NOMO-1 treated with dmso at 0.1 percent for 144 hours (cell line): Measurements from ENCODE around the gene GOLGA2.
"Not testable (repeated sequence)": the region's sequence is repeated elsewhere in the genome, so short reads cannot be mapped to it uniquely, and the experiment has no call there.

Experiments
- DNase-seq: peaks from one replicate; lab custom pipeline; 2025; ENCODE audit not compliant: unreplicated experiment; lab: John Stamatoyannopoulos, UW

The GOLGA2 gene

GRCh38 chr9:128244091-128244836 lies 31.5 kb downstream of the GOLGA2 start:
- no peak for DNase-seq

- no peak for DNase-seq
These were observed 32.4 kb downstream of the GOLGA2 start for GRCh38 chr9:128243215-128244018.

- DNase-seq = no peak
These were observed 33.0 kb downstream of the GOLGA2 start for GRCh38 chr9:128242828-128243214.

GRCh38 chr9:128242124-128242523 lies 33.7 kb downstream of the GOLGA2 start:
- no peak for DNase-seq

- DNase-seq = no peak
These were observed 41.9 kb downstream of the GOLGA2 start for GRCh38 chr9:128233817-128234406.

- DNase-seq = no peak
These were observed 43.0 kb downstream of the GOLGA2 start for GRCh38 chr9:128232528-128233428.

- DNase-seq = no peak
These were observed 43.9 kb downstream of the GOLGA2 start for GRCh38 chr9:128231638-128232527.

GRCh38 chr9:128230897-128231296 lies 44.9 kb downstream of the GOLGA2 start:
- DNase-seq = not testable (repeated sequence)

- DNase-seq = peak; percentile 37
These were observed 49.4 kb downstream of the GOLGA2 start for GRCh38 chr9:128226412-128226801.

GRCh38 chr9:128225770-128226411 lies 49.9 kb downstream of the GOLGA2 start:
- DNase-seq = no peak

- no peak for DNase-seq
These were observed 50.9 kb downstream of the GOLGA2 start for GRCh38 chr9:128224877-128225276.

GRCh38 chr9:128222880-128223670 lies 52.7 kb downstream of the GOLGA2 start:
- DNase-seq = no peak

GRCh38 chr9:128222026-128222425 lies 53.8 kb downstream of the GOLGA2 start:
- DNase-seq = no peak

- DNase-seq = no peak
These were observed 56.0 kb downstream of the GOLGA2 start for GRCh38 chr9:128219831-128220230.

GRCh38 chr9:128218518-128219389 lies 57.1 kb downstream of the GOLGA2 start:
- peak; percentile 98 for DNase-seq

GRCh38 chr9:128218172-128218517 lies 57.7 kb downstream of the GOLGA2 start:
- no peak for DNase-seq

GRCh38 chr9:128216781-128217553 lies 58.8 kb downstream of the GOLGA2 start:
- no peak for DNase-seq
